ENCODE data around the gene COG5.

- no peak for TF ChIP-seq BCL11A (IDR thresholded peaks at IDR 0.05; ENCODE audit: low read depth, low read length)
- TF ChIP-seq RAD21 (IDR thresholded peaks at IDR 0.05; ENCODE audit: insufficient read depth, low read depth, low read length) = no peak
- no peak for TF ChIP-seq KDM1A (IDR thresholded peaks at IDR 0.05; ENCODE audit: borderline replicate concordance)
- no peak for TF ChIP-seq CREB1 (IDR thresholded peaks at IDR 0.05; ENCODE audit: low read depth)
- no peak for TF ChIP-seq ZBTB4 (CRISPR knock-in tag; IDR thresholded peaks at IDR 0.05)
- TF ChIP-seq SP1 (IDR thresholded peaks at IDR 0.05; ENCODE audit: low read depth, low read length) = no peak
- TF ChIP-seq ZNF24 (IDR thresholded peaks at IDR 0.05) = no peak
- no peak for TF ChIP-seq TAF1 (IDR thresholded peaks at IDR 0.05; ENCODE audit: borderline replicate concordance, low read depth, low read length)
- TF ChIP-seq REST (IDR thresholded peaks at IDR 0.05; ENCODE audit: low read depth, low read length) = no peak
Measured at GRCh38 chr7:107312418-107312817, 251.3 kb downstream of the COG5 start.
